HepG2 (cell line): ENCODE results near the gene LUZP1. TPM values are rescaled to one million over a fixed set of nuclear protein-coding genes. Genes with fewer than 3 reads are reported as not detected.

Experiments used
- ATAC-seq: fragments of 200-7000 bp; cut with Tn5 transposase; 3 replicates; pipeline ENCODE4 v1.9.1; 2020; ENCODE audit warnings: mild to moderate bottlenecking, moderate library complexity
- BruUV-seq: library from RNA; stranded (reverse); fragments of 400-500 nt; replicated peaks from 2 replicates; lab custom pipeline; 2021; lab: Mats Ljungman, UMichigan
- CTCF ChIA-PET: fragments of 300-600 bp; formaldehyde crosslinking; extraction: SDS; loops from one replicate; lab custom pipeline; 2021; ENCODE audit warnings: low total read pairs, inconsistent platforms, low intra/inter-chr PET ratio; lab: Yijun Ruan, JAX
- POLR2A ChIA-PET: fragments of 350-600 bp; sonication (Branson Sonifier 250); formaldehyde crosslinking; loops from one replicate; lab custom pipeline; 2020; ENCODE audit warnings: antibody characterized with exemption, inconsistent platforms; lab: Yijun Ruan, JAX
- DNase-seq: peaks from one replicate; pipeline ENCODE4 v3.0.0-alpha.2; 2015; ENCODE audit warnings: low spot score
- FAIRE-seq: peaks from 3 replicates; lab custom pipeline; 2011; peaks lifted over from hg19 to GRCh38; lab: Jason Lieb, UNC
- H2AFZ ChIP-seq: one replicate; pipeline ENCODE4 v1.6.1; 2011; ENCODE audit warnings: low read length, inconsistent platforms
- H3K27ac ChIP-seq: fragments of 300-600 bp; 3 replicates; pipeline ENCODE4 v1.8.0; 2011; ENCODE audit warnings: mixed run types, mild to moderate bottlenecking, mixed read lengths, low read length, inconsistent platforms; ENCODE audit not compliant: insufficient read depth; ENCODE audit errors: extremely low read length
- H3K27me3 ChIP-seq, 2 experiments: fragments of 200-600 bp in 1 of 2; 2 replicates in 1 of 2; 3 replicates in 1 of 2; pipeline versions ENCODE4 v1.6.0 to v1.8.0; 2011; ENCODE audit warnings: low read length in 2 of 2, mild to moderate bottlenecking in 2 of 2, moderate library complexity in 2 of 2, inconsistent platforms in 1 of 2; ENCODE audit not compliant: insufficient read depth in 2 of 2, control insufficient read depth in 1 of 2
- H3K36me3 ChIP-seq, 2 experiments: fragments of 200-600 bp in 1 of 2; replicated peaks in 1 of 2; 2 replicates in 1 of 2; 3 replicates in 1 of 2; pipeline versions ENCODE4 v1.5.1 to v1.8.0; 2011; ENCODE audit warnings: low read length in 2 of 2, inconsistent platforms in 1 of 2; ENCODE audit not compliant: insufficient read depth in 2 of 2, control insufficient read depth in 1 of 2
- H3K4me1 ChIP-seq: 2 replicates; pipeline ENCODE4 v1.5.1; 2012; ENCODE audit warnings: low read length, inconsistent platforms; ENCODE audit not compliant: insufficient read depth
- H3K4me2 ChIP-seq: 2 replicates; pipeline ENCODE4 v1.6.0; 2011; ENCODE audit warnings: low read depth, low read length, inconsistent platforms
- H3K4me3 ChIP-seq, 3 experiments: fragments of 200-600 bp in 1 of 3; sonication (generic), shearing (Covaris generic) in 1 of 3; replicated peaks in 1 of 3; 2 replicates each; pipeline ENCODE4 v1.5.1; 2011 to 2016; ENCODE audit warnings: low read length in 3 of 3, inconsistent platforms in 2 of 3, low read depth in 2 of 3, mild to moderate bottlenecking in 2 of 3, control low read depth in 1 of 3, mixed read lengths in 1 of 3; ENCODE audit not compliant: insufficient read depth in 1 of 3
- H3K79me2 ChIP-seq: one replicate; pipeline ENCODE4 v1.6.1; 2011; ENCODE audit warnings: low read length, inconsistent platforms; ENCODE audit not compliant: insufficient read depth
- H3K9ac ChIP-seq: 2 replicates; pipeline ENCODE4 v1.6.0; 2011; ENCODE audit warnings: mild to moderate bottlenecking, low read depth, low read length, inconsistent platforms; ENCODE audit not compliant: insufficient read depth
- H3K9me3 ChIP-seq: 2 replicates; pipeline ENCODE4 v1.5.1; 2012; ENCODE audit warnings: mild to moderate bottlenecking, low read length
- H4K20me1 ChIP-seq: 2 replicates; pipeline ENCODE4 v1.6.0; 2011; ENCODE audit warnings: inconsistent platforms, mild to moderate bottlenecking, low read length, moderate library complexity; ENCODE audit not compliant: insufficient read depth
- ASH2L ChIP-seq: fragments of 300-600, 200-600 bp; sonication (generic); IDR thresholded peaks from 2 replicates; pipeline ENCODE4 v1.7.0; 2017; ENCODE audit warnings: low read depth, mild to moderate bottlenecking, moderate library complexity, mixed read lengths, low read length; ENCODE audit not compliant: insufficient read length
- BATF2 ChIP-seq: sonication (generic); formaldehyde crosslinking; IDR thresholded peaks from 2 replicates; pipeline ENCODE4 v1.8.0; 2022; ENCODE audit warnings: mild to moderate bottlenecking, missing genetic modification reagents, moderate library complexity
- GZF1 ChIP-seq: sonication (generic); formaldehyde crosslinking; IDR thresholded peaks from 2 replicates; pipeline ENCODE4 v1.5.1; 2020; ENCODE audit warnings: mild to moderate bottlenecking, missing genetic modification reagents
- MAFK ChIP-seq, 2 experiments: IDR thresholded peaks in 1 of 2; conservative IDR thresholded peaks in 1 of 2; 2 replicates each; pipeline ENCODE4 v1.6.1; 2011; ENCODE audit warnings: improper control_type of control experiment in 2 of 2, low read length in 2 of 2
- PHF21A ChIP-seq: sonication (generic); formaldehyde crosslinking; IDR thresholded peaks from 2 replicates; pipeline ENCODE4 v1.5.0; 2020; ENCODE audit warnings: mild to moderate bottlenecking, missing genetic modification reagents
- SATB2 ChIP-seq: sonication (generic); formaldehyde crosslinking; IDR thresholded peaks from 2 replicates; pipeline ENCODE4 v1.5.0; 2020; ENCODE audit warnings: missing genetic modification reagents
- TSC22D2 ChIP-seq: sonication (generic); formaldehyde crosslinking; IDR thresholded peaks from 2 replicates; pipeline ENCODE4 v1.5.1; 2020; ENCODE audit warnings: missing genetic modification reagents, mild to moderate bottlenecking, borderline replicate concordance
- ZBTB25 ChIP-seq: IDR thresholded peaks from 2 replicates; pipeline ENCODE4 v1.6.1; 2018; ENCODE audit warnings: missing genetic modification reagents
- ZNF136 ChIP-seq: sonication (generic); formaldehyde crosslinking; IDR thresholded peaks from 2 replicates; pipeline ENCODE4 v1.8.1; 2022; ENCODE audit warnings: low read depth, mild to moderate bottlenecking, moderate library complexity, missing genetic modification reagents
- ZNF724P ChIP-seq: sonication (generic); formaldehyde crosslinking; IDR thresholded peaks from 2 replicates; pipeline ENCODE4 v1.8.0; 2022; ENCODE audit warnings: missing genetic modification reagents, borderline replicate concordance
- ZNF768 ChIP-seq: sonication (generic); formaldehyde crosslinking; IDR thresholded peaks from 2 replicates; pipeline ENCODE4 v1.4.0; 2020; ENCODE audit warnings: missing genetic modification reagents
- ZSCAN22 ChIP-seq: sonication (generic); formaldehyde crosslinking; IDR thresholded peaks from 2 replicates; pipeline ENCODE4 v1.4.0; 2020; ENCODE audit warnings: mild to moderate bottlenecking, missing genetic modification reagents
- WGBS: methylation state at CpG from one replicate; pipeline ENCODE4 v1.1.6; 2017; ENCODE audit warnings: low lambda C conversion rate; 5-methylcytosine and 5-hydroxymethylcytosine counted together
- in situ Hi-C: cut with HindIII; loops from 2 replicates; pipeline ENCODE4 v1.10.0; 2017; ENCODE audit warnings: low pct_unique_long_range_greater_than_20kb; ENCODE audit not compliant: extremely low pct_ligation_motif_present
- intact Hi-C: fragments of 100-400 bp; cut with micrococcal nuclease; formaldehyde crosslinking; loops from one replicate; pipeline ENCODE4 v1.10.0; 2022; ENCODE audit not compliant: unreplicated experiment
- polyA plus RNA-seq, 8 experiments: library from polyadenylated mRNA; depleted of rRNA in 3 of 8; stranded (reverse) in 7 of 8; unstranded in 1 of 8; fragments of >200 nt; fragmentation: Illumina TruSeq in 4 of 8; extraction: Trizol in 4 of 8; gene quantifications; 2 replicates each; pipeline versions ENCODE4 v1.2.1 to v1.2.3, GENCODE V29; 2011 to 2016; ENCODE audit warnings: low read depth in 4 of 8, missing spikeins in 1 of 8, mixed read lengths in 1 of 8; ENCODE audit not compliant: insufficient read depth in 1 of 8
- total RNA-seq, 5 experiments: library from RNA; depleted of rRNA; stranded (reverse); fragments of >200 nt; fragmentation: Illumina TruSeq; extraction: Trizol; gene quantifications; 2 replicates each; pipeline ENCODE4 v1.2.3, GENCODE V29; 2016; ENCODE audit warnings: low read depth in 1 of 5
- TF ChIP-seq, protein P1 (sequence below): IDR thresholded peaks from 2 replicates; pipeline ENCODE4 v1.6.1; 2016; ENCODE audit warnings: missing compliant biosample characterization, missing genetic modification reagents, borderline replicate concordance
- TF ChIP-seq, protein P2 (sequence below): sonication (generic); formaldehyde crosslinking; conservative IDR thresholded peaks from 2 replicates; pipeline ENCODE4 v1.4.0; 2020; ENCODE audit warnings: missing genetic modification reagents
- TF ChIP-seq, protein P3 (sequence below): sonication (generic); formaldehyde crosslinking; IDR thresholded peaks from 2 replicates; pipeline ENCODE4 v1.8.0; 2022; ENCODE audit warnings: mild to moderate bottlenecking, missing genetic modification reagents; ENCODE audit not compliant: insufficient replicate concordance

LUZP1 gene
- total and polyA plus RNA-seq, 2 of the 13 experiments (the other 11 are each of a cell fraction or from before 2014, with no cell fraction given) = 6.9 to 12.7 TPM

DNA sequence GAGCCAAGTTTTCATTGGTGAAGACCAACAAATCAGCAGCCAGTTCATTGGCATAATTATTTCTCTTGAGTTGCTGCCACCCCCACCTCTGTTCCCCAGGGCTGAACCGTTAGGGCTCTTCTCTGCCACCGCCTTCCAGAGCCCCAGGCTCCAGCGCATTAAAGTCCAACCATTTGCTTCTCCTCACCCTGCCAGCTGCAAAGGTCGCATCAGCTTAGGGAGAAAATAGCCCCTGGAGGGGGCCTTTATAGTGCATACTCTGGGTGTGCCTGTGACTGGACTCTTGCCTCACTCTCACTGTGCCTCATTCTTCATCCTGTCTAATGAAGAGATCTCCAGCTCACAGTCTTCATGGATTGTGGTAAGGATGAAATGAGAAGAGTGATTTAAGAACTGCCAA, 99.0 kb downstream of the LUZP1 start:
- no peaks in the 10 kb centered on the region for H3K79me2 ChIP-seq
- no peak for FAIRE-seq
- TF ChIP-seq BATF2 (CRISPR knock-in tag) = no peak
- no peak for TF ChIP-seq ZNF724P (CRISPR knock-in tag)
- TF ChIP-seq GZF1 (CRISPR knock-in tag) = no peak
- no peak for TF ChIP-seq ZBTB25 (CRISPR knock-in tag)
- no peak for TF ChIP-seq ASH2L
- no peak for TF ChIP-seq MAFK (conservative IDR thresholded peaks at IDR 0.05 in 1 of 2, IDR thresholded peaks at IDR 0.05 in 1 of 2; ENCODE audit: low read length in 2 of 2)
- TF ChIP-seq ZSCAN22 = no peak
- TF ChIP-seq, protein P1, sequence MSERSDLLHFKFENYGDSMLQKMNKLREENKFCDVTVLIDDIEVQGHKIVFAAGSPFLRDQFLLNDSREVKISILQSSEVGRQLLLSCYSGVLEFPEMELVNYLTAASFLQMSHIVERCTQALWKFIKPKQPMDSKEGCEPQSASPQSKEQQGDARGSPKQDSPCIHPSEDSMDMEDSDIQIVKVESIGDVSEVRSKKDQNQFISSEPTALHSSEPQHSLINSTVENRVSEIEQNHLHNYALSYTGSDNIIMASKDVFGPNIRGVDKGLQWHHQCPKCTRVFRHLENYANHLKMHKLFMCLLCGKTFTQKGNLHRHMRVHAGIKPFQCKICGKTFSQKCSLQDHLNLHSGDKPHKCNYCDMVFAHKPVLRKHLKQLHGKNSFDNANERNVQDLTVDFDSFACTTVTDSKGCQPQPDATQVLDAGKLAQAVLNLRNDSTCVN (CRISPR knock-in tag) = no peak
- TF ChIP-seq TSC22D2 (CRISPR knock-in tag) = no peak
- no peak for TF ChIP-seq ZNF768 (CRISPR knock-in tag)
- no peak for TF ChIP-seq PHF21A (CRISPR knock-in tag)
- TF ChIP-seq, protein P2, sequence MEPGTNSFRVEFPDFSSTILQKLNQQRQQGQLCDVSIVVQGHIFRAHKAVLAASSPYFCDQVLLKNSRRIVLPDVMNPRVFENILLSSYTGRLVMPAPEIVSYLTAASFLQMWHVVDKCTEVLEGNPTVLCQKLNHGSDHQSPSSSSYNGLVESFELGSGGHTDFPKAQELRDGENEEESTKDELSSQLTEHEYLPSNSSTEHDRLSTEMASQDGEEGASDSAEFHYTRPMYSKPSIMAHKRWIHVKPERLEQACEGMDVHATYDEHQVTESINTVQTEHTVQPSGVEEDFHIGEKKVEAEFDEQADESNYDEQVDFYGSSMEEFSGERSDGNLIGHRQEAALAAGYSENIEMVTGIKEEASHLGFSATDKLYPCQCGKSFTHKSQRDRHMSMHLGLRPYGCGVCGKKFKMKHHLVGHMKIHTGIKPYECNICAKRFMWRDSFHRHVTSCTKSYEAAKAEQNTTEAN = no peak
- TF ChIP-seq, protein P3, sequence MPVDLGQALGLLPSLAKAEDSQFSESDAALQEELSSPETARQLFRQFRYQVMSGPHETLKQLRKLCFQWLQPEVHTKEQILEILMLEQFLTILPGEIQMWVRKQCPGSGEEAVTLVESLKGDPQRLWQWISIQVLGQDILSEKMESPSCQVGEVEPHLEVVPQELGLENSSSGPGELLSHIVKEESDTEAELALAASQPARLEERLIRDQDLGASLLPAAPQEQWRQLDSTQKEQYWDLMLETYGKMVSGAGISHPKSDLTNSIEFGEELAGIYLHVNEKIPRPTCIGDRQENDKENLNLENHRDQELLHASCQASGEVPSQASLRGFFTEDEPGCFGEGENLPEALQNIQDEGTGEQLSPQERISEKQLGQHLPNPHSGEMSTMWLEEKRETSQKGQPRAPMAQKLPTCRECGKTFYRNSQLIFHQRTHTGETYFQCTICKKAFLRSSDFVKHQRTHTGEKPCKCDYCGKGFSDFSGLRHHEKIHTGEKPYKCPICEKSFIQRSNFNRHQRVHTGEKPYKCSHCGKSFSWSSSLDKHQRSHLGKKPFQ (CRISPR knock-in tag) = no peak
- no peak for TF ChIP-seq ZNF136 (CRISPR knock-in tag)
- TF ChIP-seq SATB2 = no peak

More for the DNA sequence above, 99.0 kb downstream of the LUZP1 start:
- WGBS = 96% methylated on average over 4 of the region's 4 CpGs
- Histone ChIP-seq H3K9me3 (no peaks in the 10 kb centered on the region), H3K4me1 (no peaks in the 10 kb centered on the region), H4K20me1 (no peaks in the 10 kb centered on the region), H3K36me3 (peaks cover 16 to 89% of the 10 kb centered on the region in 2 experiments), H3K4me2 (no peak overlapping the region), H3K4me3 (no peak overlapping the region), H3K27me3 (no peaks in the 10 kb centered on the region), H3K9ac (no peak overlapping the region), H3K27ac (no peak overlapping the region), H2AFZ (no peak overlapping the region)
- POLR2A ChIA-PET = no interaction called here
- ATAC-seq (no peak; the same call in 2 of the 3 replicates), DNase-seq (no peak)
- in situ Hi-C loops = no loop called here
- intact Hi-C loops = no loop called here
- CTCF ChIA-PET = no interaction called here
- no TSS peak for BruUV-seq
